HG03558 (cell line): ENCODE measurements around the gene MOXD1.

Source experiments
- ATAC-seq: cut with Tn5 transposase; IDR thresholded peaks from one replicate; pipeline ENCODE4 v1.9.1; 2021; ENCODE audit warnings: moderate number of reproducible peaks; ENCODE audit not compliant: unreplicated experiment; ENCODE audit errors: extremely low read depth

The MOXD1 gene

DNA sequence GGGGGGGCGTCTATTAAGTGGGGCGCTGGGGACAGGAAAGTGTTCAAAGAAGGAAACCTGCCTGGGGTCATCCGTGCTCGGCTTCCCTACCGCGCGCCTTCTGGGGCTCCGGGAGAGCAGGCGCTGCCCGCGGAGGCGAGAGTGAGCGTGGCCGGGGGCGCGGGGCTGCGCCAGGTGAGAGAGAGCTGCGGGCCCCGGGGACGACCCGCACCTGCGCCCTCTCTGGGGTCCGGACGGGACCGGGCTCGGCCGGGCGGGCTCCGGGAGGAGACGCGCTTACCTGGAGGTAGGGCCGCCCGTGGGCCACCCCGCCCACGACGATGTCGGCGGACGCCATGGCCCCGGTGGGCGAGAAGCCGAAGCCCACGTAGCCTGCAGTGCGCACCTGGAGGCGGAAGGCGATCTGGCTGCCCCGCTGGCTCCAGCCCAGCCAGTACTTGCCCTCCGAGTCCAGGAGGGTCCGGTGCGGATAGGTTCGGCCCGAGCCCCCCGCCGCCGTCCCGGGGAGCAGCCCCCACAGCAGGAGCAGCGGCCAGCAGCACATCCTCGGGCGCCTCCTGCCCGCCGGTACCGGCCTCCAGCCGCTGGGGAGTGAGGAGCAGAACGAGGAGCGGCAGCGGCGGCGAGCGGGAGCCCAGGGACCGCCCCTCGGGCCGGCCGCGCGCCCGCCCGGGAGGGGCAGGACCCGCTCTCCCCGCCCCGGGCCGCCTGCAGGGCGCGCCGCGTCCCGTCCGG lies at the start of gene MOXD1:
Gene MOXD1 (minus strand): TSS at position 593 of the 735 bp plus-strand sequence. CDS start 49 bp downstream, at position 544.
- no peak for ATAC-seq

DNA sequence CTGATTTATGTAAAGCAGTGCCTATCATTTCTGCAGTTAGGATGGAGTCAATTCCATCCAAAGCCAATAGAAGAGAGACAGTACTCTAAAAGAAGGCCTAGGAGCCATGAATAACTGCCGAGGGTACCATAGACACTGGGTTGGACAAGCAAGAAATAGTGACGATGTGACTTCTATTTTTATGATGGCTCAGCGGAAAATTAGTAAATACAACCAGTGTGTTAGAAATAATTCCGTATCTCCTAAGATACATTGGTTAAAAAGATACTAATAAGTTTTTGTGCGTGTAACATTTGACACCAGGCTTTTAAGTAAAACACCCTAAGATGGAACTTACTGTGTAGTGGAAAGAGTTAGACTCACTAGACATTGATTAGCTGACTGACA lies 45.6 kb upstream of the MOXD1 start:
- ATAC-seq: no peak

DNA sequence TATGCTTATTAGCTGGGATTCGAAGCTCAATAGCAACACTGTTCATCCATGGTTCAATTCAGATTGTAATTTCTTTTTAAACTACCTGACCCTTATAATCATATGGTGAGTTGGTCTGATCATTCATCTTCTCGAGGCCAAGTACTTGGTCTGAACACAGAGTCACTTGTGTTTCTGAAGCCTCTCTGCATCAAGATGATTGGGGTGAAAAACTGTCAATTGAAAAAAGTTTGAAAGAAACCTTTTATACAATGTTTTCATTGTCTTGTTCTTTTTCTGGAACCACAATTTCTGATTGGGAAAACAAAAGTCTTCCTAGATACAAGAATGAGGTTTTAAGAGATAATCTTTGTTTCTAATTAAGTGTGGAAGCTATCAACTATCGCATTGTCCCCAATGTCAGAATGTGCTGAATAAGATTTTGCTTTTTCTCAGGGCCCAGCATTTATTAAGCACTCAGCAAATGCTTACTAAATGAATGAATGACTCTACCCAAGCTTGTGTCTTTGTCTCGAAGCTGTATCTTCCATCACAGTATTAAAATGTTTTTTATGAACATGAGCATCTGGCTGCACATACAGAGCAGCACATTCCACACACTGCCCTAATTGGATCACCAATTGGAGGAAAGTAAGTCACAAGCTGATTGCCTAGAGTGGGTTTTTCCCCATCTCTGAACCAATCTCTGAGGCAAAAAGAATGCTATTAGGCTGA lies 45.0 kb upstream of the MOXD1 start:
- no peak for ATAC-seq

- no peak for ATAC-seq
These were observed 44.1 kb upstream of the MOXD1 start for GRCh38 chr6:132445201-132445951.

DNA sequence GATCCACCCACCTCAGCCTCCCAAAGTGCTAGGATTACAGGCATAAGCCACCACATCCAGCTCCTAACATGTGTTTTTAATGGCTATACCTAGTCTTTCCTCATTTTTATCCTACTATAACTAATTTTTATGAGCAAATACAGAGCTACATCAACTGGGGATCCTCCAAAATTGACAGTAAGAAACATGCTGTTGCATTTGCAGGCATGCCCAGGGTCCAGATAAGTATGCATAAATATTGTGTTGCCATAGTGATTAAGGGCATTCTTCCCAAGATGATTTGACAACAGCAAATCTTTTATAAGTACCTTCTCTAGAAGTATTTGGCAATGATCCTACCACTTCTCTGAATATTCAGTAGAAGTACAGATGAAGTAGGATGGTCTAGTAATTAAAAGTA lies 41.9 kb upstream of the MOXD1 start:
- no peak for ATAC-seq

- no peak for ATAC-seq
These were observed 28.8 kb upstream of the MOXD1 start for GRCh38 chr6:132430110-132430509.

- ATAC-seq: no peak
These were observed 23.9 kb upstream of the MOXD1 start for GRCh38 chr6:132425176-132425575.

DNA sequence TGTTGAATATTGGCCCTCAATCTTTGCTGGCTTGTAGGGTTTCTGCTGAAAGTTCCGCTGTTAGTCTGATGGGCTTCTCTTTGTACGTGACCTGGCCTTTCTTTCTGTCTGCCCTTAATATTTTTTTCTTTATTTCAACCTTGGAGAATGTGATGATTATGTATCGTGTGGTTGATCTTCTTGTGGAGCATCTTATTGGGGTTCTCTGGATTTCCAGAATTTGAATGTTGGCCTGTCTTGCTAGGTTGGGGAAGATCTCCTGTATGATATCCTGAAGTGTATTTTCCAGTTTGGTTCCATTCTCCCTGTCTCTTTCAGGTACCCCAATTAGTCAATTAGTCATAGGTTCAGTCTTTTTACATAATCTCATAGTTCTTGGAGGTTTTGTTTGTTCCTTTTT lies 22.6 kb upstream of the MOXD1 start:
- ATAC-seq: no peak

GRCh38 chr6:132418235-132418965 lies 17.1 kb upstream of the MOXD1 start:
- ATAC-seq: no peak

DNA sequence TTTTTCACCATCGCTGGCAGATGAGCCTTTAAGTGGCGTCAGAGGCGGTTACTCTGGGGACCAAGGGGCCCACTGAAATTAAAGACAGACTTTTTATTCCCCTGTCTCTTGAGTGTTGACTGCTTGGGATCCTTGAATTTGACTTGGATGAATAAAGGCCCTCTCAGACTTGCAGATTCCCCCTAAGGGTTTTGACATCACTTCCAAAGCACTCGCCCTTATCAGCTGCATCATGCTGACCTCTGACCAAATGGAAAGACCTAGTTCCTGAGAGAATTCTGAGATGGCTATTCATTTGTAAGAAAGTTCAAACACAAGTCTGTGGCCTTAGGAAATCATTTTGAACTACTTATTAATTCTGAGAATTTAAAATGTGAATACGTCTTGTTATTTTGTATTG lies 13.5 kb upstream of the MOXD1 start:
- ATAC-seq: no peak

DNA sequence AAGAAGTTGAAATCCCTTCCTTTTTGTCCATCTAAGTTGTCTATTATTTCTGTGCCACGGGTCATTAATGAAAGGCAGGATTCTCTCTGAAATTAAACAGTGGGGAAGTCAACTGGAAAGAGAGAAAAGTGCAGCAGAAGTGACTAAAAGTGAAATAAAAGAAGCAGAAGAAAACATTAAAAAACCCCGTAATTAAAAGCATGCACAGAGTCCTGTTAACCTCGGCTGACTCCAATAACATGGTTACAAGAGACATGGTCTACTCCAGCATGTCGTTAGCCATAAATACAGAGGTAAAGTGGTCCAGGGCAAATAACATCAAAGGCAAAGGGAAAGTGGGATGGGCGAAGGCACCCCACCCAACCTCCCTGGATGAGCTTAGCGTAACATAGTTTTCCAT lies 13.0 kb upstream of the MOXD1 start:
- no peak for ATAC-seq

DNA sequence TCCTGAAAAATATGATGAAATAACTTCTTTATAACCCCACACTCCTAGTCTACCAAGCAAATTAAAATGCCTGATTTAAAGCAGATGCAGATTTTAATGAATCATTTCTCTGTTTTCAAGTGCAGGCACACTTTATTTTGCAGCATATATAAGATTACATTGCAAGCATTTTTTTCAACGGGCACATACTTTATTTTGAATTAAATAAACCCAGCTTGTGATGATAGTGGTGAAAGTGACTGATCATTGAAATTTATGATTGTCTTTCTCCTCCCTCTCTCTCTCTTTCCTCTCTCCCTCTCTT lies 12.2 kb upstream of the MOXD1 start:
- ATAC-seq: no peak

GRCh38 chr6:132412656-132413498 lies 11.6 kb upstream of the MOXD1 start:
- no peak for ATAC-seq

- ATAC-seq: no peak
These were observed 10.0 kb upstream of the MOXD1 start for GRCh38 chr6:132411296-132411695.

- no peak for ATAC-seq
These were observed 9.6 kb upstream of the MOXD1 start for GRCh38 chr6:132410830-132411229.

GRCh38 chr6:132405143-132405915 lies 4.1 kb upstream of the MOXD1 start:
- ATAC-seq: peak; percentile 54

GRCh38 chr6:132404736-132405135 lies 3.5 kb upstream of the MOXD1 start:
- no peak for ATAC-seq

DNA sequence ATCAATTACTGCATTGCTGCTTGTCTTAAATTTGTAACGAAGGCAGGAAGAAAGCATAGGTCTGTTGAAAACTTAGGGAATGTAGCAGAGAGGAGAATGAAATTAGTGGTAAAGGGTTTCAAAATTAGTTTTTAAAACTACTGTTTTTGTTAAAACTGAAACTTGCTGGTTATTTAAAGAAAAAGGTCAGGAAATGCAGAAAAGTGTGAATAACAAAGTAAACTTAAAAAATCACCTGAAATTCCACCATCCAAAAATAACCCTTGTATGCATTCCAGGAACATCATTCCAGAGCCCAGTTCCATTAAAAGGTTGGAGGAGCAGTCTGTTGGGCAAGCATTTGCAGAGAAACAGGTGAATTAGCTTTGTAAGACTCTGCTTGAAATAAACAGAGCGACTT lies 3.1 kb upstream of the MOXD1 start:
- no peak for ATAC-seq

GRCh38 chr6:132401618-132402285 lies 477 bp upstream of the MOXD1 start:
- ATAC-seq: no peak
